Nephron (organoid): ENCODE results near the gene DNAH3.

Experiments used
- H3K27ac Mint-ChIP-seq, 3 experiments: 2 replicates each; pipeline ENCODE4 v1.8.0; 2020; ENCODE audit warnings: mixed read lengths in 3 of 3, mild to moderate bottlenecking in 2 of 3, moderate library complexity in 1 of 3
- H3K27me3 Mint-ChIP-seq: 2 replicates; pipeline ENCODE4 v1.8.0; 2021; ENCODE audit warnings: low read depth, mild to moderate bottlenecking, moderate library complexity, mixed read lengths
- H3K36me3 Mint-ChIP-seq: 2 replicates; pipeline ENCODE4 v1.8.0; 2020; ENCODE audit warnings: low read depth, mixed read lengths
- H3K4me1 Mint-ChIP-seq: 2 replicates; pipeline ENCODE4 v1.8.0; 2020; ENCODE audit warnings: mixed read lengths
- H3K4me3 Mint-ChIP-seq, 3 experiments: 2 replicates each; pipeline ENCODE4 v1.8.0; 2020; ENCODE audit warnings: mild to moderate bottlenecking in 3 of 3, mixed read lengths in 3 of 3, moderate library complexity in 2 of 3
- H3K9me3 Mint-ChIP-seq: 2 replicates; pipeline ENCODE4 v1.8.0; 2020; ENCODE audit warnings: mixed read lengths
- CTCF ChIP-seq, 3 experiments: fragments of 200-600 bp; sonication (generic); IDR thresholded peaks; one replicate each; pipeline ENCODE4 v1.5.0; 2021; ENCODE audit warnings: antibody characterized with exemption in 3 of 3; ENCODE audit not compliant: unreplicated experiment in 3 of 3

The DNAH3 gene

GRCh38 chr16:21194771-21195301 is 44.2 kb upstream of the DNAH3 start:
- peaks cover 2% of the 10 kb centered on the region for H3K9me3 Mint-ChIP-seq
- H3K4me1 Mint-ChIP-seq: no peaks in the 10 kb centered on the region
- TF ChIP-seq CTCF (IDR thresholded peaks at IDR 0.05; ENCODE audit: unreplicated experiment in 3 of 3): no peak
- H3K27ac Mint-ChIP-seq: no peak overlapping the region
- H3K27me3 Mint-ChIP-seq: peaks cover 28% of the 10 kb centered on the region
- H3K36me3 Mint-ChIP-seq: no peaks in the 10 kb centered on the region
- no peak overlapping the region for H3K4me3 Mint-ChIP-seq

- no peak overlapping the region for H3K4me3 Mint-ChIP-seq
- peaks cover 2% of the 10 kb centered on the region for H3K9me3 Mint-ChIP-seq
- TF ChIP-seq CTCF (IDR thresholded peaks at IDR 0.05; ENCODE audit: unreplicated experiment in 3 of 3): no peak
- H3K27ac Mint-ChIP-seq: no peak overlapping the region
- no peaks in the 10 kb centered on the region for H3K4me1 Mint-ChIP-seq
- H3K36me3 Mint-ChIP-seq: no peaks in the 10 kb centered on the region
- H3K27me3 Mint-ChIP-seq: peaks cover 30% of the 10 kb centered on the region
These were observed 42.3 kb upstream of the DNAH3 start for GRCh38 chr16:21192991-21193390.

GRCh38 chr16:21190599-21190998 is 40.0 kb upstream of the DNAH3 start:
- TF ChIP-seq CTCF (IDR thresholded peaks at IDR 0.05; ENCODE audit: unreplicated experiment in 3 of 3): no peak
- H3K4me3 Mint-ChIP-seq: no peak overlapping the region
- H3K9me3 Mint-ChIP-seq: peaks cover 2% of the 10 kb centered on the region
- no peaks in the 10 kb centered on the region for H3K4me1 Mint-ChIP-seq
- H3K36me3 Mint-ChIP-seq: no peaks in the 10 kb centered on the region
- no peak overlapping the region for H3K27ac Mint-ChIP-seq
- peaks cover 31% of the 10 kb centered on the region for H3K27me3 Mint-ChIP-seq

- H3K9me3 Mint-ChIP-seq: peaks cover 2% of the 10 kb centered on the region
- no peaks in the 10 kb centered on the region for H3K36me3 Mint-ChIP-seq
- TF ChIP-seq CTCF (IDR thresholded peaks at IDR 0.05; ENCODE audit: unreplicated experiment in 3 of 3): no peak
- H3K27me3 Mint-ChIP-seq: peaks cover 31% of the 10 kb centered on the region
- H3K4me3 Mint-ChIP-seq: no peak overlapping the region
- H3K27ac Mint-ChIP-seq: no peak overlapping the region
- no peaks in the 10 kb centered on the region for H3K4me1 Mint-ChIP-seq
These were observed 39.4 kb upstream of the DNAH3 start for GRCh38 chr16:21190013-21190412.

GRCh38 chr16:21189311-21189710 is 38.7 kb upstream of the DNAH3 start:
- Mint-ChIP-seq H3K36me3 (peaks cover 3% of the 10 kb centered on the region), H3K4me3 (no peak overlapping the region), H3K4me1 (no peaks in the 10 kb centered on the region), H3K9me3 (peaks cover 4% of the 10 kb centered on the region), H3K27me3 (peaks cover 25% of the 10 kb centered on the region), H3K27ac (no peak overlapping the region)
- no peak for TF ChIP-seq CTCF (IDR thresholded peaks at IDR 0.05; ENCODE audit: unreplicated experiment in 3 of 3)

- no peak overlapping the region for H3K27ac Mint-ChIP-seq
- no peak overlapping the region for H3K4me3 Mint-ChIP-seq
- no peak for TF ChIP-seq CTCF (IDR thresholded peaks at IDR 0.05; ENCODE audit: unreplicated experiment in 3 of 3)
- peaks cover 26% of the 10 kb centered on the region for H3K36me3 Mint-ChIP-seq
- H3K9me3 Mint-ChIP-seq: peaks cover 8% of the 10 kb centered on the region
- H3K4me1 Mint-ChIP-seq: no peaks in the 10 kb centered on the region
- peaks cover 16% of the 10 kb centered on the region for H3K27me3 Mint-ChIP-seq
These were observed 35.7 kb upstream of the DNAH3 start for GRCh38 chr16:21186326-21186691.
